Naive thymus-derived CD4-positive, alpha-beta T cell (primary cell): ENCODE results near the gene AATF. TPM values are rescaled to one million over a fixed set of nuclear protein-coding genes. Genes with fewer than 3 reads are reported as not detected.
A peak's percentile ranks its signal among the peaks of the same experiment; 100 is the strongest.

Experiments used
- ATAC-seq: fragments of 150-1000 bp; cut with Tn5 transposase; 2 replicates; pipeline ENCODE4 v1.10.0; 2021; ENCODE audit warnings: mild to moderate bottlenecking, moderate library complexity
- CTCF ChIA-PET: fragments of 350-600 bp; sonication (Branson Sonifier 250); formaldehyde crosslinking; loops from one replicate; lab custom pipeline; 2021; ENCODE audit warnings: antibody characterized with exemption; lab: Charles Lee
- POLR2A ChIA-PET: fragments of 350-600 bp; sonication (Branson Sonifier 250); formaldehyde crosslinking; loops from one replicate; lab custom pipeline; 2021; ENCODE audit warnings: antibody characterized with exemption, inconsistent platforms; lab: Charles Lee
- DNase-seq, 9 donors: peaks; one replicate each; pipeline versions ENCODE4 v3.0.0 to v3.0.0-alpha.2; 2020 to 2022; ENCODE audit warnings: mixed read lengths in 1 of 9
- H3K27ac ChIP-seq: one replicate; pipeline ENCODE4 v1.7.0; 2013; ENCODE audit warnings: mild to moderate bottlenecking, low read depth, low read length, moderate library complexity
- H3K27me3 ChIP-seq, 2 donors: one replicate each; pipeline ENCODE4 v1.7.0; 2013; ENCODE audit warnings: low read length in 2 of 2, mild to moderate bottlenecking in 2 of 2, moderate library complexity in 2 of 2; ENCODE audit not compliant: control insufficient read depth in 2 of 2, insufficient read depth in 2 of 2
- H3K36me3 ChIP-seq, 3 experiments: 1 replicate in 2 of 3; 2 replicates in 1 of 3; pipeline ENCODE4 v1.7.0; 2013; ENCODE audit warnings: low read length in 3 of 3, mild to moderate bottlenecking in 3 of 3, moderate library complexity in 1 of 3; ENCODE audit not compliant: insufficient read depth in 3 of 3, control insufficient read depth in 2 of 3
- H3K4me1 ChIP-seq, 2 donors: one replicate each; pipeline ENCODE4 v1.7.0; 2013; ENCODE audit warnings: low read length in 2 of 2, mild to moderate bottlenecking in 2 of 2, moderate library complexity in 1 of 2; ENCODE audit not compliant: control insufficient read depth in 2 of 2, insufficient read depth in 2 of 2
- H3K4me3 ChIP-seq: 2 replicates; pipeline ENCODE4 v1.7.0; 2013; ENCODE audit warnings: mild to moderate bottlenecking, low read length
- H3K9me3 ChIP-seq, 3 experiments: 1 replicate in 2 of 3; 2 replicates in 1 of 3; pipeline ENCODE4 v1.7.0; 2013; ENCODE audit warnings: low read length in 3 of 3; ENCODE audit not compliant: control insufficient read depth in 2 of 3
- H3K27ac Mint-ChIP-seq, 9 donors: one replicate each; pipeline ENCODE4 v1.8.0; 2020 to 2022; ENCODE audit warnings: mixed read lengths in 9 of 9, mild to moderate bottlenecking in 8 of 9, moderate library complexity in 5 of 9, inconsistent platforms in 2 of 9
- H3K27me3 Mint-ChIP-seq, 5 donors: one replicate each; pipeline ENCODE4 v1.8.0; 2021 to 2022; ENCODE audit warnings: mixed read lengths in 5 of 5, mild to moderate bottlenecking in 1 of 5
- H3K36me3 Mint-ChIP-seq, 5 donors: one replicate each; pipeline ENCODE4 v1.8.0; 2020 to 2022; ENCODE audit warnings: mixed read lengths in 5 of 5, mild to moderate bottlenecking in 3 of 5, inconsistent platforms in 1 of 5
- H3K4me1 Mint-ChIP-seq, 7 donors: one replicate each; pipeline ENCODE4 v1.8.0; 2020 to 2022; ENCODE audit warnings: mixed read lengths in 7 of 7, mild to moderate bottlenecking in 3 of 7, inconsistent platforms in 1 of 7
- H3K4me3 Mint-ChIP-seq, 10 donors: one replicate each; pipeline ENCODE4 v1.8.0; 2020 to 2022; ENCODE audit warnings: mild to moderate bottlenecking in 10 of 10, mixed read lengths in 10 of 10, moderate library complexity in 6 of 10, inconsistent platforms in 2 of 10
- H3K9me3 Mint-ChIP-seq, 11 donors: one replicate each; pipeline ENCODE4 v1.8.0; 2020 to 2022; ENCODE audit warnings: mixed read lengths in 11 of 11, mild to moderate bottlenecking in 4 of 11, inconsistent platforms in 1 of 11, moderate library complexity in 1 of 11
- intact Hi-C, 2 donors: fragments of 100-400 bp; cut with micrococcal nuclease; formaldehyde crosslinking; loops; one replicate each; pipeline ENCODE4 v1.15.1; 2023
- polyA plus RNA-seq, 2 donors: library from polyadenylated mRNA; unstranded; fragments of 300-500 nt; fragmentation: Illumina TruSeq; gene quantifications; one replicate each; pipeline ENCODE4 v1.2.3, GENCODE V29; 2021
- total RNA-seq, 6 experiments: library from RNA in 5 of 6; stranded (reverse) in 5 of 6; gene quantifications; 1 replicate in 5 of 6; 2 replicates in 1 of 6; pipeline ENCODE4 v1.2.3 and lab custom pipeline; 2021 to 2026

The AATF gene
- total and polyA plus RNA-seq, 7 experiments from 2014 or later = 39.7 to 97.1 (median 60.8) TPM

- H3K4me1 Mint-ChIP-seq = peaks cover 5 to 7% (median 6%) of the 10 kb centered on the region in 7 donors
- Histone ChIP-seq H3K9me3 (no peaks in the 10 kb centered on the region), H3K4me1 (no peaks in the 10 kb centered on the region), H3K27ac (no peak overlapping the region), H3K36me3 (peaks cover 5 to 46% (median 5%) of the 10 kb centered on the region in 3 experiments), H3K4me3 (no peak overlapping the region), H3K27me3 (no peaks in the 10 kb centered on the region)
- peaks cover 0 to 55% (median 19%) of the 10 kb centered on the region in 5 donors for H3K36me3 Mint-ChIP-seq
- no peak overlapping the region for H3K4me3 Mint-ChIP-seq
- POLR2A ChIA-PET = no interaction called here
- DNase-seq = no peak
- intact Hi-C loops = no loop called here
- no peak for ATAC-seq
- no peaks in the 10 kb centered on the region for H3K27me3 Mint-ChIP-seq
- H3K27ac Mint-ChIP-seq = peak overlapping the region in 2 of 9 donors; percentile 42 to 48
- no peaks in the 10 kb centered on the region for H3K9me3 Mint-ChIP-seq
- CTCF ChIA-PET = no interaction called here
These were observed 103.7 kb downstream of the AATF start for GRCh38 chr17:37052450-37052849.

GRCh38 chr17:37054894-37055293 is 106.1 kb downstream of the AATF start:
- peaks cover 0 to 2% (median 0%) of the 10 kb centered on the region in 7 donors for H3K4me1 Mint-ChIP-seq
- no peaks in the 10 kb centered on the region for H3K9me3 ChIP-seq
- intact Hi-C loops = no loop called here
- H3K4me1 ChIP-seq = no peaks in the 10 kb centered on the region
- DNase-seq (no peak), ATAC-seq (no peak)
- no peaks in the 10 kb centered on the region for H3K9me3 Mint-ChIP-seq
- no peak overlapping the region for H3K4me3 ChIP-seq
- no peaks in the 10 kb centered on the region for H3K27me3 ChIP-seq
- POLR2A ChIA-PET = no interaction called here
- peaks cover 0 to 61% (median 23%) of the 10 kb centered on the region in 5 donors for H3K36me3 Mint-ChIP-seq
- H3K27ac Mint-ChIP-seq = peak overlapping the region in 1 of 9 donors; percentile 81
- H3K27ac ChIP-seq = no peak overlapping the region
- H3K27me3 Mint-ChIP-seq = no peaks in the 10 kb centered on the region
- CTCF ChIA-PET = no interaction called here
- H3K4me3 Mint-ChIP-seq = no peak overlapping the region
- H3K36me3 ChIP-seq = peaks cover 5 to 46% (median 5%) of the 10 kb centered on the region in 3 experiments

GRCh38 chr17:37056622-37057021 is 107.9 kb downstream of the AATF start:
- Histone ChIP-seq H3K9me3 (no peaks in the 10 kb centered on the region), H3K4me1 (no peaks in the 10 kb centered on the region), H3K4me3 (no peak overlapping the region), H3K27ac (no peak overlapping the region), H3K36me3 (peaks cover 5 to 31% (median 5%) of the 10 kb centered on the region in 3 experiments), H3K27me3 (no peaks in the 10 kb centered on the region)
- ChIA-PET CTCF (interaction anchor here (1.2 to 1.8 kb wide), 2 partner anchors 9 to 10 kb away, joined by 3 to 6 read pairs; no protein-coding TSS in a partner anchor), POLR2A (no interaction called here)
- Mint-ChIP-seq H3K27ac (peak overlapping the region in 2 of 9 donors; percentile 9 to 33), H3K36me3 (peaks cover 0 to 50% (median 23%) of the 10 kb centered on the region in 5 donors), H3K27me3 (no peaks in the 10 kb centered on the region), H3K9me3 (no peaks in the 10 kb centered on the region), H3K4me1 (peaks cover 0 to 2% (median 0%) of the 10 kb centered on the region in 7 donors), H3K4me3 (no peak overlapping the region)
- ATAC-seq (no peak), DNase-seq (no peak)
- intact Hi-C loops = no loop called here

- no peaks in the 10 kb centered on the region for H3K4me1 Mint-ChIP-seq
- POLR2A ChIA-PET = interaction anchor here (0.6 kb wide), 1 partner anchor 113 kb away, joined by 3 read pairs; no protein-coding TSS in a partner anchor
- H3K4me3 ChIP-seq = no peak overlapping the region
These were observed 110.7 kb downstream of the AATF start for GRCh38 chr17:37059493-37059892.

GRCh38 chr17:37060094-37060493 is 111.3 kb downstream of the AATF start:
- Mint-ChIP-seq H3K27me3 (peaks cover 0 to 2% (median 0%) of the 10 kb centered on the region in 5 donors), H3K4me3 (no peak overlapping the region), H3K36me3 (peaks cover 0 to 27% (median 16%) of the 10 kb centered on the region in 5 donors), H3K9me3 (no peaks in the 10 kb centered on the region), H3K27ac (no peak overlapping the region), H3K4me1 (no peaks in the 10 kb centered on the region)
- POLR2A ChIA-PET = no interaction called here
- Histone ChIP-seq H3K4me3 (no peak overlapping the region), H3K27ac (no peak overlapping the region), H3K36me3 (peaks cover 0 to 17% (median 5%) of the 10 kb centered on the region in 3 experiments), H3K4me1 (no peaks in the 10 kb centered on the region), H3K9me3 (no peaks in the 10 kb centered on the region), H3K27me3 (no peaks in the 10 kb centered on the region)
- CTCF ChIA-PET = no interaction called here
- DNase-seq = no peak
- ATAC-seq = no peak
- intact Hi-C loops = no loop called here

More at GRCh38 chr17:37059493-37059892, 110.7 kb downstream of the AATF start:
- Mint-ChIP-seq H3K27me3 (no peaks in the 10 kb centered on the region), H3K27ac (no peak overlapping the region), H3K4me3 (no peak overlapping the region), H3K36me3 (peaks cover 0 to 33% (median 17%) of the 10 kb centered on the region in 5 donors), H3K9me3 (no peaks in the 10 kb centered on the region)
- Histone ChIP-seq H3K4me1 (no peaks in the 10 kb centered on the region), H3K27ac (no peak overlapping the region), H3K36me3 (peaks cover 0 to 23% (median 5%) of the 10 kb centered on the region in 3 experiments), H3K27me3 (no peaks in the 10 kb centered on the region), H3K9me3 (no peaks in the 10 kb centered on the region)
- DNase-seq = no peak
- no peak for ATAC-seq
- CTCF ChIA-PET = no interaction called here
- intact Hi-C loops = no loop called here

- Histone ChIP-seq H3K27ac (no peak overlapping the region), H3K4me3 (no peak overlapping the region), H3K27me3 (no peaks in the 10 kb centered on the region), H3K4me1 (no peaks in the 10 kb centered on the region), H3K36me3 (peaks cover 0 to 12% (median 5%) of the 10 kb centered on the region in 3 experiments), H3K9me3 (no peaks in the 10 kb centered on the region)
- ATAC-seq (no peak), DNase-seq (no peak)
- peaks cover 0 to 21% (median 14%) of the 10 kb centered on the region in 5 donors for H3K36me3 Mint-ChIP-seq
- POLR2A ChIA-PET = no interaction called here
- no peak overlapping the region for H3K4me3 Mint-ChIP-seq
- no peaks in the 10 kb centered on the region for H3K4me1 Mint-ChIP-seq
- H3K27me3 Mint-ChIP-seq = peaks cover 0 to 2% (median 0%) of the 10 kb centered on the region in 5 donors
- no peaks in the 10 kb centered on the region for H3K9me3 Mint-ChIP-seq
- CTCF ChIA-PET = no interaction called here
- intact Hi-C loops = no loop called here
- H3K27ac Mint-ChIP-seq = no peak overlapping the region
These were observed 112.2 kb downstream of the AATF start for GRCh38 chr17:37060928-37061327.

- Histone ChIP-seq H3K27ac (no peak overlapping the region), H3K4me3 (no peak overlapping the region), H3K4me1 (no peaks in the 10 kb centered on the region), H3K9me3 (no peaks in the 10 kb centered on the region), H3K36me3 (peaks cover 0 to 4% (median 0%) of the 10 kb centered on the region in 3 experiments), H3K27me3 (no peaks in the 10 kb centered on the region)
- Mint-ChIP-seq H3K27me3 (peaks cover 0 to 6% (median 2%) of the 10 kb centered on the region in 5 donors), H3K4me1 (no peaks in the 10 kb centered on the region), H3K27ac (no peak overlapping the region), H3K9me3 (no peaks in the 10 kb centered on the region), H3K4me3 (no peak overlapping the region), H3K36me3 (peaks cover 0 to 10% (median 5%) of the 10 kb centered on the region in 5 donors)
- ATAC-seq (no peak), DNase-seq (no peak)
- ChIA-PET CTCF (no interaction called here), POLR2A (no interaction called here)
- intact Hi-C loops = no loop called here
These were observed 113.3 kb downstream of the AATF start for GRCh38 chr17:37062021-37062420.
